Activated CD4-positive, CD25-positive, alpha-beta regulatory T cell treated with anti-CD3 and anti-CD28 coated beads, Interleukin-2, amount 50 U/mL, for 24 hours (primary cell): ENCODE measurements around the gene PRB4.
"Not testable (repeated sequence)": the region's sequence is repeated elsewhere in the genome, so short reads cannot be mapped to it uniquely, and the experiment has no call there.

Source experiments
- ATAC-seq, 2 donors: fragments of 150-1000 bp; cut with Tn5 transposase; one replicate each; pipeline ENCODE4 v1.10.0; 2021; ENCODE audit warnings: mild to moderate bottlenecking in 1 of 2, moderate library complexity in 1 of 2

PRB4 gene

DNA sequence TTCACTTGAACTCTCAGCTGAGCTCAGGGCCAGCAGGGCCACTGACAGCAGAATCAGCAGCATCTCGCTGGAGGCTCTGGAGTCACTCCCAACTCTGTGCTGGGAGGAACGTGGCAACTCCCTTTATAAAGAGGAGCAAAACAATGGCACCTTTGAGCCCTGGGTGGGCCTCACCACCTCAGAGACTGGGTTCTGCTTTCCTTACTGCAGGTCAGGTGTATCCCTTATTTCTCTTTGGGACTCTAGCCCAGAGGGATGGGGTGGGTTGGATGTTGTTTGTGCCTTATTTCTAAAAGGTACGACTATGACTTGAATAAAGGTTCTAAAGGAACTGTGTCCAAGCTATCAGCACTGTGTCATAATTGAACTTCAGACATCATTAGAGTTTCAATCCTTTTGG is at the start of gene PRB4:
Gene PRB4, minus strand, starts transcription at position 101 of the 400 bp plus-strand sequence. Its CDS starts 38 bp downstream, at position 63.
- ATAC-seq, result no peak

DNA sequence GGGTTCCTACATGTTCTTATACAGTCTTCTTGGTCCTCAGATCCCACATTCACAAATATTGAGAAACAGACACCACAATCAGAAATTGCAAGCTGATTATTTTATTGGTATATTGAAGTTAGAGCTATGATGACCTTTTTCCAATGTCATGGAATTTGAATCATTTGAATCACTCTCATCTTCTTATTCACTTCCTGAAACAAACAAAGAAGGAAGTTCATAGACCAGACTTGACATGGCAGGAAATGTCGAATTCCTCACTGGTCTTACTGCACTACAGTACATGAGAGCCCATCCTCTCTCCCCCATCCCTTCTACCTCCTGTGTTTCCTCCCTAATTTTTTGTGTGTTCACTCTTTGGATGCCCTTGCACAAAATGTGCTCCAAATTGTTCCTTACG is 41.5 kb upstream of the PRB4 start:
- ATAC-seq, result not testable (repeated sequence)

DNA sequence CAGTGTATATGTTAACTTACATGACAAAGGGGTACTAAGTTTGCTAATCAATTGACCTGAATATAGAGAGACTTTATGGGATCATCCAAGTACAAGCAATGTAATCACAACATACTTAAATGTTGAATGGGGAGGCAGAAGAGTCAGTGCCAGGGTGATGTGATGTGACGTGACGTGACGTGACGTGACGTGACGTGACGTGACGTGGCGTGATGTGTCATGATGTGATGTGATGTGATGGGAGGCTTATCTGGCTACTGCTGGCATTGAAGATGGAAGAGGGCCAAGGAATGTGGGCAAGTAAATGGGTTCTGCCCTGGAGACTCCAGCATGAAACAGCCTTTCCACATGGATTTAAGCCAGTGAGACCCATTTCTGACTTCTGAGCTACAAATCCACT is 38.2 kb upstream of the PRB4 start:
- ATAC-seq, result no peak

DNA sequence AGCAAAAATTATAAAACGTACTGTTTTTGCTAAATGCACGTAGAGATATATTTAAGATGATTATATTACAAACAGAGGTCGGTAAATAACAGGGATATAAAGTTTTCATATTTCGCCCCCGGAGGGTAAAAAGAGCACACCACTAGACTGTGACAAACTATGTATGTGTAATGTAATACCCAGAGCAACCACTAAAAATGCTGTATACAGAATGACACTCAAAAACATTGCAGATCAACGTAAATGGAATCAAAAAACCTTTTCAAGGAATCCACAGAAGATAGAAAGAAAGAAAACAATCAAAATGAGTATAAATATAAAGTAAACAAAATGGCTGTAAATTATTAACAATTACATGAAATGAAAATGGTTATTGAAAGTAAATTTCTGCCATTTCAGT is 37.6 kb upstream of the PRB4 start:
- ATAC-seq, result no peak

DNA sequence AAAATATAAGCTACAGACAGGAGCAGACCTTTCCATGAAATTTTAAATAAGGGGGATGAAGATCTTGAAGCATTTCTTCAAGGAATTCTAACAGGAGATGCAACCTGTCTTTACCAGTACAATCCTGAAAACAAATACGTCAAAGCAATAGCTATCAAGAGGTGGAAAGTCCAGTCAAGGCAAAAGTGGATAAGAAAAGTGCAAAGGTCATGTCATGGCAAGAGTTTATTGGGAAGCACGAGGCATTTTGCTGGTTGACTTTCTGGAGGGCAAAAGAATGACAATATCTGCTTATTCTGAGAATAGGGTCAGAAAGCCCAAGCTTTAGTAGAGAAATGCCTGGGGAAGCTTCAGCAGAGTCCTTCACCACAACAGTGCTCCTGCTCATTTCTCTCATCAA is 34.3 kb upstream of the PRB4 start:
- no peak for ATAC-seq

DNA sequence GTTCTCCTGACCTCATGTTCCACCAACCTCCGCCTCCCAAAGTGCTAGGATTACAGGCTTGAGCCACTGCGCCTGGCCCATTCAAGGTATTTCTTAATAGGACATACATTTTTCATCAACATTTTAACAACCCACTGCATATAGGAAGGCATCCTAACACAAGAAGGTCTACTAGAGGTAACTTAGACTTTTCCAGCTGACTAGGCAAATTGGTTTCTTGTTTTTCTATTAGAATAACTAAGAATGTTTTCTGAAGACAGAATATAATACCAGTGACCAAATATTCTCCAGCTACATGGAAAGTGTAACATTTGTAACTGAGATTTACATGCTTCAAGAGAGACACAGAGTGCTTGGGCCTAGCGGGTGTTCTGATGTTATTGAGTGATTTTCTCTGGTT is 14.2 kb upstream of the PRB4 start:
- ATAC-seq, result no peak

DNA sequence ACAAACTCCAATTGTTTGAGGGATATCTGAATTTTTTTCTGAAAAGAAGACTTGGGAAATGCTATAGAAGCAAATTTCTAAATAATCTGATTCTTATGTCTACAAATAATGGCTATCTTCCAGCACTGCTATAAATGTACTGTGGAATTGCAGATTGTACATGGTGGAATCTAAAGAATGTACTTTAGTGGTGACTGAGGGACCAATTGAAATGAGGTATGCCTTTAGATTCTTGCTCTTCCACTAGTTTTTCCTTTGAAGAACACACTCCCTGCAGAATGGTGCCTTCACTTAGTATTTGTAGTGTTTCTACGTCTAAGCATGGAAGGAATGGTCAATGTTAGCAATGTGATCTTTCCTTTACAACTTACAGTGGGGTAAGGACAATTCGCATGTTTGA is 11.7 kb upstream of the PRB4 start:
- ATAC-seq, result no peak

DNA sequence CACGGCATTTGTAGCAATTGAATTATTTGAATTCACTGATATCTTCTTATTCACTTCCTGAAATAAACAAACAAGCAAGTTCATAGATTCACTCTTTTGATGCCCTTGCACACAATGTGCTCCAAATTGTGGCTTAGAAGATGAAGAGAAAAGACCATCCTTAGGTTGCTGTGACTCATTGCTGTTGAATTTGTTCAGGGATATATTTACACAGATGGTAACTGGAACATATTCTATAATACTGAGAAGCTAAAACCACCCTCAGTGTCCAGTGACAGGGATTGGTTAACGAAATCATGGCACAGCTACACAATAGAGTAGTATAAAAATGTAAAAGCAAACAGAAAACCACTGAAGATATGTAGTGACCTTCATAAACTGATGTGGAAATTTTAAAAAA is 3.1 kb downstream of the PRB4 start:
- no peak for ATAC-seq

DNA sequence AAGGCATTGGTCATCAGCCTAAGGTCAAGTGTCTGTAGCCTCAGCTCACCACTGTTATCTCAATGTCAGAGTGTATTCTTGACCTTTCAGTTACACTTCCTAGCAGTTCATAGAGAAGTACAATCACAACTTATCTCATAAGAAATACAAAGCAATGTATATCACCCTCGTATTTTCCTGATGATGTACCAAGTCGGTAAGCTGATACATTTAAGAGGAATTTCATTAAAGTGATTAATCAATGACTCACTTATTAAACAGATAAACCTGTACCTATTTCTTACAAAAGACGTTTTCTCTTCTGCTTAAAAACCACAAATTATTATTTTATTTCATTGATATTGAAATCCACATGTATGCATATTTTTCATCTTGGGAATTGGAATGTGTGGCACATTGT is 36.8 kb downstream of the PRB4 start:
- ATAC-seq, result no peak

DNA sequence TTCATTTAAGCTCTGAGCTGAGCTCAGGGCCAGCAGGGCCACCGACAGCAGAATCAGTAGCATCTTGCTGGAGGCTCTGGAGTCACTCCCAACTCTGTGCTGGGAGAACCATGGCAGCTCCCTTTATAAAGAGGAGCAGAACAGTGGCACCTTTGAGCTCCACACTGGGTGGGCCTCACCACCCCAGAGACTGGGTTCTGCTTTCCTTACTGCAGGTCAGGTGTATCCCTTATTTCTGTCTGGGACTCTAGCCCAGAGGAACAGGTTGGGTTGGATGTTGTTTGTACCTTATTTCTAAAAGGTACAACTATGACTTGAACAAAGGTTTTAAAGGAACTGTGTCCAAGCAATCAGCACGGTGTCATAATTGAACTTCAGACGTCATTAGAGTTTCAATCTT is 40.6 kb downstream of the PRB4 start, which contains the start of gene PRB3:
Gene PRB3, minus strand, starts transcription at position 101 of the 400 bp plus-strand sequence. Its CDS starts 38 bp downstream, at position 63.
- no peak for ATAC-seq

DNA sequence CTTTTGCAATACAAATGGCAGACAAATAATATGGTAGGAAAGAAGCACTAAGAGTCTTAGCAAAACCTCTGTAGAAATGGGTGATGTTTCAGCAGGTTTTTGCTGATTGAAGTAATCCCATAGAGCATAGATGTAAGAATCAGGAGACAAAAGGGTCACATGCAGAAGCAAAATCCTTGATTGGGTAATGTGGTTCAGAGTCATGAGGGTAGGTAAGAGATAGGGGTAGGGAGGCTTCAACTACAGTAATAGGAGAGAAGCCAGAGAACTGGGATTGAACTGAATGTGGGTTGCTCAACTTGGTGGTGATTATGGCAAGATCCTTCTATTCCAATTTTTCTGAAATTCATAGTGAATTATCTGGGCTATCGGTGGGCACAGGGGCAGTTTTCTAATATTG is 45.7 kb downstream of the PRB4 start:
- no peak for ATAC-seq
